ENCODE data around the gene PEDS1. TPM values are rescaled to one million over a fixed set of nuclear protein-coding genes. Genes with fewer than 3 reads are reported as not detected.

PEDS1 gene
- total RNA-seq, 1 experiment from 2014 or later, result 37.5 TPM

DNA sequence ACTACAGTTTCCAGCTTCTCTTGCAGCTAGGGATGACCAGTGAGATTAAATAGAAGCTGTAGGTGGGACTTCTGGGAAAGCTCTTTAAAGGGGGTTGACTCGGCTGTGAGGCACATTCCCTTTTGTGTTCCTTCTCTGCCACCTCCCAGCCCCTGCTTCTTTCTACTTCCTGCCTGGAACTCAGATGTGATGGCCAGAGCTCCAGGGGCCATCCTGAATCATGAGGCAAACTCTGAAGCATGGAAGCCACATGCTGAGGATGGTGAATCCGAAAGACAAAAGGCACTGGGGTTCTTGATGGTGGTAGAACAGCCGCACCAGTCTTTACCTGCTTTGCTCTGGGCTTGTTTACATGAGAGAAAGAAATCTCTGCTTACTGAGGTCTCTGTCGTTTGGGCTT is 46.2 kb upstream of the PEDS1 start:
- no TSS peak for BruUV-seq (replicated peaks)
- H3K36me3 Mint-ChIP-seq (ENCODE audit: insufficient read depth, unreplicated experiment), result peaks cover 30% of the 10 kb centered on the region
- H3K27me3 Mint-ChIP-seq (ENCODE audit: unreplicated experiment), result no peaks in the 10 kb centered on the region
- H3K4me3 Mint-ChIP-seq (ENCODE audit: low read depth, unreplicated experiment), result no peak overlapping the region
- no peak overlapping the region for H3K27ac Mint-ChIP-seq (ENCODE audit: unreplicated experiment)
- TF ChIP-seq, protein P1, sequence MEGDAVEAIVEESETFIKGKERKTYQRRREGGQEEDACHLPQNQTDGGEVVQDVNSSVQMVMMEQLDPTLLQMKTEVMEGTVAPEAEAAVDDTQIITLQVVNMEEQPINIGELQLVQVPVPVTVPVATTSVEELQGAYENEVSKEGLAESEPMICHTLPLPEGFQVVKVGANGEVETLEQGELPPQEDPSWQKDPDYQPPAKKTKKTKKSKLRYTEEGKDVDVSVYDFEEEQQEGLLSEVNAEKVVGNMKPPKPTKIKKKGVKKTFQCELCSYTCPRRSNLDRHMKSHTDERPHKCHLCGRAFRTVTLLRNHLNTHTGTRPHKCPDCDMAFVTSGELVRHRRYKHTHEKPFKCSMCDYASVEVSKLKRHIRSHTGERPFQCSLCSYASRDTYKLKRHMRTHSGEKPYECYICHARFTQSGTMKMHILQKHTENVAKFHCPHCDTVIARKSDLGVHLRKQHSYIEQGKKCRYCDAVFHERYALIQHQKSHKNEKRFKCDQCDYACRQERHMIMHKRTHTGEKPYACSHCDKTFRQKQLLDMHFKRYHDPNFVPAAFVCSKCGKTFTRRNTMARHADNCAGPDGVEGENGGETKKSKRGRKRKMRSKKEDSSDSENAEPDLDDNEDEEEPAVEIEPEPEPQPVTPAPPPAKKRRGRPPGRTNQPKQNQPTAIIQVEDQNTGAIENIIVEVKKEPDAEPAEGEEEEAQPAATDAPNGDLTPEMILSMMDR (IDR thresholded peaks at IDR 0.05; ENCODE audit: unreplicated experiment), result no peak
- no peak for DNase-seq
- H3K4me1 Mint-ChIP-seq (ENCODE audit: low read depth, unreplicated experiment), result peaks cover 24% of the 10 kb centered on the region
- peaks cover 5% of the 10 kb centered on the region for H3K9me3 Mint-ChIP-seq (ENCODE audit: low read depth, unreplicated experiment)
- intact Hi-C loops (cut with micrococcal nuclease; ENCODE audit: unreplicated experiment), result loop anchor here (10.0 kb wide), 1 partner anchor 165 kb away; no protein-coding TSS in a partner anchor
- CTCF ChIA-PET, result interaction anchor here (0.6 to 1.3 kb wide), 2 partner anchors 12 to 730 kb away, joined by 3 to 4 read pairs; no protein-coding TSS in a partner anchor

DNA sequence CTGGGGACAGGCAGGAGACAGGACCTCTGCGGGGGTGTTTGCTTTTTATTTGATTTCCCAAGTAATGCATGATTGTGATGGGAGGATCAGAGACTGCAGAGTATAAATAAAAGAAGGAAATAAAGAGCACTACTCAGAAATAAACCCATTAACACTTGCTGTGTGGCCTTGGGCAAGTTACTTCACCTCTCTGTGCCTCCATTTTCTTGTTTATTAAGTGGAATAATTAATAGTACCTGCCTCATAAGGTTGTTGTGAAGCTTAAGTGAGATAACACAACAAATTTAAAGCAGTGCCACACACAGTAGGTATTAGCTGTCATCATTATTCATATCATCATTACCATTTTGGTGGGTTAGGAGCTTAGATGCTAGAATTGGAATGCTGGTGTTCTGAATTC is 45.2 kb upstream of the PEDS1 start:
- peaks cover 40% of the 10 kb centered on the region for H3K36me3 Mint-ChIP-seq (ENCODE audit: insufficient read depth, unreplicated experiment)
- no peak for DNase-seq
- TF ChIP-seq, protein P1 (IDR thresholded peaks at IDR 0.05; ENCODE audit: unreplicated experiment), result no peak
- no TSS peak for BruUV-seq (replicated peaks)
- no peak overlapping the region for H3K4me3 Mint-ChIP-seq (ENCODE audit: low read depth, unreplicated experiment)
- CTCF ChIA-PET, result interaction anchor here (0.6 to 1.3 kb wide), 3 partner anchors 13 to 135 kb away, joined by 3 to 4 read pairs (median 4); no protein-coding TSS in a partner anchor
- peaks cover 2% of the 10 kb centered on the region for H3K9me3 Mint-ChIP-seq (ENCODE audit: low read depth, unreplicated experiment)
- intact Hi-C loops (cut with micrococcal nuclease; ENCODE audit: unreplicated experiment), result loop anchor here (10.0 kb wide), 1 partner anchor 166 kb away; no protein-coding TSS in a partner anchor
- no peak overlapping the region for H3K27ac Mint-ChIP-seq (ENCODE audit: unreplicated experiment)
- peaks cover 34% of the 10 kb centered on the region for H3K4me1 Mint-ChIP-seq (ENCODE audit: low read depth, unreplicated experiment)
- no peaks in the 10 kb centered on the region for H3K27me3 Mint-ChIP-seq (ENCODE audit: unreplicated experiment)

DNA sequence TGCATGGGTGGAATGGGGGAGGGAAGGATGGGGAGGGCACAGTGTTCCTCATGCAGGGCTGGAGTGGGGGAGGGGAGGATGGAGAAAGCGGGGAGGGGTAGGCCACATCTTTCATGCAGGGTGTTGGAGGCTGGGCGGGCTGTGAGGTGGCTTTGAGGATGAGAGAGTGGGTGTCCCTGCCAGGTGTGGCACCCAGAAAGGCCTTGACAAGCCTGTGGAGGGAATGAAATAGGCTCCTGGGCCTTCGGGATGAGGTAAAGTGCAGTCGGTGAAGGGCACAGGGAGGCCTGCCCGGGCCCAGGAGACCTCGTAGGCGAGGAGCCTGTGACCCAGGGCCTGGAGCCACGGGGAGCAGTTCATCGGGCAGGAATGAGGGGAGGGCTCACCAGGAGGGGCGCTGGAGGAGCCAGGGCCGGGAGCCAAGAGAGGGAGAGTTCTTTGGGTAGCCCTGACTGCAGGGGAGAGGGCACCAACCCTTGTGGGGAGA is 44.7 kb upstream of the PEDS1 start:
- Mint-ChIP-seq H3K4me1 (ENCODE audit: low read depth, unreplicated experiment) (peaks cover 37% of the 10 kb centered on the region), H3K9me3 (ENCODE audit: low read depth, unreplicated experiment) (no peaks in the 10 kb centered on the region), H3K4me3 (ENCODE audit: low read depth, unreplicated experiment) (no peak overlapping the region), H3K36me3 (ENCODE audit: insufficient read depth, unreplicated experiment) (peaks cover 45% of the 10 kb centered on the region), H3K27me3 (ENCODE audit: unreplicated experiment) (no peaks in the 10 kb centered on the region), H3K27ac (ENCODE audit: unreplicated experiment) (no peak overlapping the region)
- intact Hi-C loops (cut with micrococcal nuclease; ENCODE audit: unreplicated experiment), result loop anchor here (10.0 kb wide), 1 partner anchor 167 kb away; no protein-coding TSS in a partner anchor
- no peak for DNase-seq
- TF ChIP-seq, protein P1 (IDR thresholded peaks at IDR 0.05; ENCODE audit: unreplicated experiment), result no peak
- CTCF ChIA-PET, result interaction anchor here (1.0 kb wide), 1 partner anchor 551 kb away, joined by 13 read pairs; no protein-coding TSS in a partner anchor
- BruUV-seq (replicated peaks), result no TSS peak

DNA sequence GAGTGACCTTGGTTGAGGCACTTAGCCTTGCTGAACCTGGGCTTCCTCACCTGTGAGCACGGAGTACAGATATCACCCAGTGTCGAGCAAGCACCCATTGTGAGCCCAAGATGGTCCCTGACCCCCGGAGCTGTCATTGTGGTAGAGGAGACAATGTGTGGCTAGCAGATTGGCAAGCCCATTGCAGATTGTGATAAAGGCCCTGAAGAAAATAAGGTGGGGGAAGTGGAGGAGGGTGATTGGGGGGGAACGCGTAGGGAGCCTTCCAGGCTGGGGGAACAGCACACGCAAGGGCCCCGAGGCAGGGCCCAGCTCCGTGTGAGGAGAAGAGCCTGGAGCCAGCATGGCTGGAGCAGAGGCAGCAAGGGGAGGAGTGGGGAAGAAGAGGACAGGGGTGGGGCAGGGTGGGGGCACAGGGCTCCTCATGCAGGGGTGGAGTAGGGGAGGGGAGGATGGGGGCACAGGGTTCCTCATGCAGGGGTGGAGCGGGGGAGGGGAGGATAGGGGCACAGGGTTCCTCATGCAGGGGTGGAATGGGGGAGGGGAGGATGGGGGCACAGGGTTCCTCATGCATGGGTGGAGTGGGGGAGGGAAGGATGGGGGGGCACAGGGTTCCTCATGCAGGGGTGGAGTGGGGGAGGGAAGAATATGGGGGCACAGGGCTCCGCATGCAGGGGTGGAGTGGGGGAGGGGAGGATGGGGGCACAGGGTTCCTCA is 44.1 kb upstream of the PEDS1 start:
- TF ChIP-seq, protein P1 (IDR thresholded peaks at IDR 0.05; ENCODE audit: unreplicated experiment), result no peak
- Mint-ChIP-seq H3K27ac (ENCODE audit: unreplicated experiment) (no peak overlapping the region), H3K9me3 (ENCODE audit: low read depth, unreplicated experiment) (no peaks in the 10 kb centered on the region), H3K27me3 (ENCODE audit: unreplicated experiment) (no peaks in the 10 kb centered on the region), H3K4me3 (ENCODE audit: low read depth, unreplicated experiment) (no peak overlapping the region), H3K36me3 (ENCODE audit: insufficient read depth, unreplicated experiment) (peaks cover 51% of the 10 kb centered on the region), H3K4me1 (ENCODE audit: low read depth, unreplicated experiment) (peaks cover 37% of the 10 kb centered on the region)
- intact Hi-C loops (cut with micrococcal nuclease; ENCODE audit: unreplicated experiment), result loop anchor here (1.0 to 10.0 kb wide), 2 partner anchors 24 to 167 kb away; no protein-coding TSS in a partner anchor
- BruUV-seq (replicated peaks), result no TSS peak
- no peak for DNase-seq
- CTCF ChIA-PET, result interaction anchor here (0.5 to 1.0 kb wide), 3 partner anchors 144 to 1095 kb away, joined by 3 to 13 read pairs (median 3); no protein-coding TSS in a partner anchor
